COR-L47 (cell line): ENCODE results near the gene C1GALT1.
"Not testable (repeated sequence)": the region's sequence is repeated elsewhere in the genome, so short reads cannot be mapped to it uniquely, and the experiment has no call there.

Experiments
- DNase-seq: peaks from one replicate; lab custom pipeline; 2025; lab: John Stamatoyannopoulos, UW

Gene C1GALT1

GRCh38 chr7:7182156-7183060, at the start of gene C1GALT1:
C1GALT1 (plus strand) TSS chr7:7182544; CDS start chr7:7234320, 51,776 bp downstream.
- peak; percentile 87 for DNase-seq

- DNase-seq: no peak
These were observed 48.3 kb upstream of the C1GALT1 start for GRCh38 chr7:7134046-7134445.

GRCh38 chr7:7135074-7135473, 47.3 kb upstream of the C1GALT1 start:
- DNase-seq: no peak

GRCh38 chr7:7135924-7136323, 46.4 kb upstream of the C1GALT1 start:
- not testable (repeated sequence) for DNase-seq

GRCh38 chr7:7136466-7137381, 45.6 kb upstream of the C1GALT1 start:
- DNase-seq: no peak

- no peak for DNase-seq
These were observed 43.4 kb upstream of the C1GALT1 start for GRCh38 chr7:7138897-7139296.

- not testable (repeated sequence) for DNase-seq
These were observed 38.9 kb upstream of the C1GALT1 start for GRCh38 chr7:7143404-7143803.

GRCh38 chr7:7145151-7145550, 37.2 kb upstream of the C1GALT1 start:
- DNase-seq: not testable (repeated sequence)

- no peak for DNase-seq
These were observed 35.5 kb upstream of the C1GALT1 start for GRCh38 chr7:7146837-7147236.

- DNase-seq: no peak
These were observed 33.4 kb upstream of the C1GALT1 start for GRCh38 chr7:7148798-7149481.

- no peak for DNase-seq
These were observed 31.1 kb upstream of the C1GALT1 start for GRCh38 chr7:7151285-7151684.

GRCh38 chr7:7151865-7152264, 30.5 kb upstream of the C1GALT1 start:
- no peak for DNase-seq

- DNase-seq: no peak
These were observed 30.0 kb upstream of the C1GALT1 start for GRCh38 chr7:7152315-7152714.

GRCh38 chr7:7154355-7154754, 28.0 kb upstream of the C1GALT1 start:
- DNase-seq: not testable (repeated sequence)

GRCh38 chr7:7156663-7157062, 25.7 kb upstream of the C1GALT1 start:
- DNase-seq: no peak

- DNase-seq: no peak
These were observed 25.0 kb upstream of the C1GALT1 start for GRCh38 chr7:7157177-7157886.

- no peak for DNase-seq
These were observed 24.5 kb upstream of the C1GALT1 start for GRCh38 chr7:7157887-7158271.

GRCh38 chr7:7159063-7159658, 23.2 kb upstream of the C1GALT1 start:
- DNase-seq: no peak

- DNase-seq: no peak
These were observed 17.8 kb upstream of the C1GALT1 start for GRCh38 chr7:7164591-7164990.

- DNase-seq: no peak
These were observed 17.0 kb upstream of the C1GALT1 start for GRCh38 chr7:7165372-7165771.

- no peak for DNase-seq
These were observed 16.0 kb upstream of the C1GALT1 start for GRCh38 chr7:7166318-7166717.
